ENCODE data around the gene RASGEF1C.

GRCh38 chr5:180162304-180162661, 46.7 kb downstream of the RASGEF1C start:
- no peak for TF ChIP-seq CTCF (conservative IDR thresholded peaks at IDR 0.05; ENCODE audit: low read length)
- TF ChIP-seq EZH2phosphoT487 (IDR thresholded peaks at IDR 0.05; ENCODE audit: borderline replicate concordance), result no peak
